Muscle of arm (tissue), 12 donors: ENCODE results near the gene LMX1A. TPM values are rescaled to one million over a fixed set of nuclear protein-coding genes. Genes with fewer than 3 reads are reported as not detected.
A peak's percentile ranks its signal among the peaks of the same experiment; 100 is the strongest.

Experiments
- DNase-seq: peaks from one replicate; pipeline ENCODE4 v3.0.0-alpha.2; 2013
- polyA plus RNA-seq, 12 donors: library from polyadenylated mRNA; unstranded; fragments of 120-200 nt; gene quantifications; one replicate each; pipeline ENCODE4 v1.2.1, GENCODE V29; 2013; ENCODE audit not compliant: insufficient read length in 12 of 12

LMX1A gene
- polyA plus RNA-seq, 12 donors: 0.81 to 2.3 (median 1.6) TPM; not detected in 2

- DNase-seq: no peak
These were observed 29.0 kb downstream of the LMX1A start for GRCh38 chr1:165327538-165327937.

- no peak for DNase-seq
These were observed 30.9 kb downstream of the LMX1A start for GRCh38 chr1:165325460-165326203.

- no peak for DNase-seq
These were observed 32.5 kb downstream of the LMX1A start for GRCh38 chr1:165324050-165324449.

GRCh38 chr1:165317612-165318011 lies 38.9 kb downstream of the LMX1A start:
- DNase-seq: no peak

GRCh38 chr1:165316153-165316772 lies 40.3 kb downstream of the LMX1A start:
- no peak for DNase-seq

- no peak for DNase-seq
These were observed 41.0 kb downstream of the LMX1A start for GRCh38 chr1:165315481-165315880.

- DNase-seq: no peak
These were observed 42.6 kb downstream of the LMX1A start for GRCh38 chr1:165313903-165314302.

GRCh38 chr1:165312591-165312990 lies 43.9 kb downstream of the LMX1A start:
- no peak for DNase-seq

GRCh38 chr1:165306543-165307434 lies 49.7 kb downstream of the LMX1A start:
- no peak for DNase-seq

- DNase-seq: peak; percentile 28
These were observed 53.1 kb downstream of the LMX1A start for GRCh38 chr1:165303386-165303785.

GRCh38 chr1:165300400-165300903 lies 56.1 kb downstream of the LMX1A start:
- no peak for DNase-seq

GRCh38 chr1:165298203-165298820 lies 58.2 kb downstream of the LMX1A start:
- no peak for DNase-seq

- DNase-seq: no peak
These were observed 60.3 kb downstream of the LMX1A start for GRCh38 chr1:165296205-165296604.

- no peak for DNase-seq
These were observed 66.4 kb downstream of the LMX1A start for GRCh38 chr1:165290148-165290547.

GRCh38 chr1:165289556-165289955 lies 67.0 kb downstream of the LMX1A start:
- no peak for DNase-seq

GRCh38 chr1:165288350-165289120 lies 68.0 kb downstream of the LMX1A start:
- peak; percentile 41 for DNase-seq

- DNase-seq: no peak
These were observed 68.7 kb downstream of the LMX1A start for GRCh38 chr1:165287781-165288180.

GRCh38 chr1:165287329-165287728 lies 69.2 kb downstream of the LMX1A start:
- no peak for DNase-seq

- DNase-seq: no peak
These were observed 72.1 kb downstream of the LMX1A start for GRCh38 chr1:165284454-165284853.

- DNase-seq: no peak
These were observed 75.2 kb downstream of the LMX1A start for GRCh38 chr1:165281207-165281901.
